GM15510 (cell line): ENCODE data around the gene APOA1.

Source experiments
- POLR2A ChIP-seq: IDR thresholded peaks from 3 replicates; pipeline ENCODE4 v1.6.1; 2011; ENCODE audit warnings: borderline replicate concordance; ENCODE audit not compliant: insufficient read length; ENCODE audit errors: extremely low read depth

The APOA1 gene

DNA sequence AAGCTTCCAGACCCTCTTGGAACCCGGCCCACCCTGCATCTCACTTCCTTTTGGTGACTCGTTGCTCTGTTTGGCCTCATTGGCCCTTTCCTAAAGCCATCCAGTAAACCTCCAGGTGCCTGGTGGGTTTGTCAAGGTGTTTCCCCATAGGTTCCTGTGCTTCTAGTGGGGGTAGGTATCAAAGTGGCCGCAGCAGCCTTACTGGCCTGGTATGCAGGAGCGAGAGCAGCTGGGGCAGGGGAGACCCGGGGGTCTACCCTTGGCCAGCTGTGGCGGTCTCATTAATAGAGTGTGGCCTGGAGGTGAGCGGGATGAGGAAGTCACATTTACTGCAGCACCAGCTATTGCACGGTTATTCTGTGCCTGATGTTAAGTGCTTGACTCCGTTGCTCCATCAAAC is 18.4 kb downstream of the APOA1 start:
- TF ChIP-seq POLR2A = no peak

GRCh38 chr11:116814502-116814901 is 22.9 kb downstream of the APOA1 start:
- no peak for TF ChIP-seq POLR2A

GRCh38 chr11:116813781-116814471 is 23.5 kb downstream of the APOA1 start:
- no peak for TF ChIP-seq POLR2A

GRCh38 chr11:116813170-116813569 is 24.3 kb downstream of the APOA1 start:
- TF ChIP-seq POLR2A = no peak

GRCh38 chr11:116812109-116812508 is 25.3 kb downstream of the APOA1 start:
- TF ChIP-seq POLR2A = no peak

DNA sequence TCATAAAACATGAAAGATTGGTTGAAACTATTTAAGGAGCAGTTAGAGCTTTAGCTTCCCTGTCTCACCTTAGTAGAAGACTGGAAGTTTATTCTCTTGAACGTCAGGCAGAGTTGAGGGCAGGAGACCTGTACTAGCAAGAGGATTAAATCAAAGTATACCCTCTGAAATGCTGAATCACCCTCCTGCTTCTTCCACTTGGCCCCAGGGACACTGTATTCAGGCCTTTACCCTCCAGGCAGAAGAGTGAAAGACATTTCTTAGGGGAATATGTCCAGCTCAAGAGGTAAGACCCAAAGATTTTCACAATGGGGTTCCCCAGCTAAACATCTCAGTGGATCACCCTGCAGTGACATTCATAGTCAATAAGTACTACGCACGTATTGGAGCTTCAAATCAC is 26.2 kb downstream of the APOA1 start:
- no peak for TF ChIP-seq POLR2A

- no peak for TF ChIP-seq POLR2A
These were observed 28.9 kb downstream of the APOA1 start for GRCh38 chr11:116808262-116809175.

GRCh38 chr11:116807601-116808261 is 29.7 kb downstream of the APOA1 start:
- no peak for TF ChIP-seq POLR2A

DNA sequence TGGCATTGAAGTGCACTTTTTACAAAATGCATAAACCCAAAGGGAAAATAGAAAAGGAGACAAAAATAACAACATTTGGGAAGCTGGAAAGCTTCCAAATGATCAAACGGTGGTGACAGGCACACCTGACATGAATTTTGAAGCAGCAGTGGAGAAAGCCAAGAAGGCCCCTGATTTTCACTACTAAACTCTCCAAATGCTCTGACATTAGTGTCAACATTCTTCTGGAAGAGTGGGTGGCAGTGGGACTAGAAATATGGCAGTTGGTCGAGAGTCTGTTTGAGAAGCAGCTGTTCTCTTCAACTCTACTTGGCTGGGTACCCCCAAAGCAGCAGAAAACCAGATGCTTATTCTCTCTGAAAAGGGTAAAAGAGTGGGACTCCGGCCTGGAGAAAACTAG is 33.4 kb downstream of the APOA1 start:
- TF ChIP-seq POLR2A = no peak

DNA sequence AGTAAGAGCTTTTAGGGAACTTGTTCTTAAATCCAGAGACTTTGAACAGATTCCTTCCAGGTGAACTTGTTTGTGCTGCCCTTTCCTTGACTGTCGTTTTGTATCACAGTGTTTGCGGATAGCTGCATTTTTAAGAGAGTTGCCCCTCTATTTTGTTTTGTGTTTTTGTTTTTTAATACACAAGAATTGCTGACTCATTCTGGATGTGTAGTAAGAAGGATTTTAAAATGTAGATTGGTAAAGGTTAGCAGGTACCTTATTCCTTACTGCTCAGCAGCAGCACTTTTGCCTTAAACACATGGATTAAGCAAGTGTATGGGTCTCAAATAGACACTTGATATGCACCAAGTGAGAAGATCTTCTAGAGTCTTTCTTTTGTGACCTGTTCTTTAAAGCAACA is 36.8 kb downstream of the APOA1 start:
- TF ChIP-seq POLR2A = no peak

GRCh38 chr11:116798368-116798767 is 39.1 kb downstream of the APOA1 start:
- no peak for TF ChIP-seq POLR2A

GRCh38 chr11:116797816-116798215 is 39.6 kb downstream of the APOA1 start:
- TF ChIP-seq POLR2A = no peak

GRCh38 chr11:116796548-116796947 is 40.9 kb downstream of the APOA1 start:
- no peak for TF ChIP-seq POLR2A

GRCh38 chr11:116794851-116795250 is 42.6 kb downstream of the APOA1 start:
- TF ChIP-seq POLR2A = no peak

GRCh38 chr11:116793772-116794097 is 43.7 kb downstream of the APOA1 start:
- TF ChIP-seq POLR2A = no peak
